Astrocyte (in vitro differentiated cells and primary cell): Measurements from ENCODE around the gene RAB3IL1.

Experiments used
- EZH2 ChIP-seq: IDR thresholded peaks from 2 replicates; pipeline ENCODE4 v1.6.1; 2012; ENCODE audit warnings: mild to moderate bottlenecking, low read length, inconsistent platforms; ENCODE audit not compliant: insufficient read depth
- TF ChIP-seq, protein P1 (sequence below): IDR thresholded peaks from 2 replicates; pipeline ENCODE4 v1.5.1; 2011; ENCODE audit warnings: low read depth, mild to moderate bottlenecking, inconsistent platforms, low read length, moderate library complexity; ENCODE audit not compliant: insufficient read depth

- TF ChIP-seq, protein P1, sequence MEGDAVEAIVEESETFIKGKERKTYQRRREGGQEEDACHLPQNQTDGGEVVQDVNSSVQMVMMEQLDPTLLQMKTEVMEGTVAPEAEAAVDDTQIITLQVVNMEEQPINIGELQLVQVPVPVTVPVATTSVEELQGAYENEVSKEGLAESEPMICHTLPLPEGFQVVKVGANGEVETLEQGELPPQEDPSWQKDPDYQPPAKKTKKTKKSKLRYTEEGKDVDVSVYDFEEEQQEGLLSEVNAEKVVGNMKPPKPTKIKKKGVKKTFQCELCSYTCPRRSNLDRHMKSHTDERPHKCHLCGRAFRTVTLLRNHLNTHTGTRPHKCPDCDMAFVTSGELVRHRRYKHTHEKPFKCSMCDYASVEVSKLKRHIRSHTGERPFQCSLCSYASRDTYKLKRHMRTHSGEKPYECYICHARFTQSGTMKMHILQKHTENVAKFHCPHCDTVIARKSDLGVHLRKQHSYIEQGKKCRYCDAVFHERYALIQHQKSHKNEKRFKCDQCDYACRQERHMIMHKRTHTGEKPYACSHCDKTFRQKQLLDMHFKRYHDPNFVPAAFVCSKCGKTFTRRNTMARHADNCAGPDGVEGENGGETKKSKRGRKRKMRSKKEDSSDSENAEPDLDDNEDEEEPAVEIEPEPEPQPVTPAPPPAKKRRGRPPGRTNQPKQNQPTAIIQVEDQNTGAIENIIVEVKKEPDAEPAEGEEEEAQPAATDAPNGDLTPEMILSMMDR, result no peak
- TF ChIP-seq EZH2, result no peak
Observed at GRCh38 chr11:61914471-61915171, 2.7 kb downstream of the RAB3IL1 start.
